Measurements from ENCODE around the gene MAP3K14. TPM values are rescaled to one million over a fixed set of nuclear protein-coding genes. Genes with fewer than 3 reads are reported as not detected.

MAP3K14 gene
- total RNA-seq, 1 donor from 2014 or later = 6.6 TPM

- no peak for TF ChIP-seq CTCF (conservative IDR thresholded peaks at IDR 0.05; ENCODE audit: low read depth, low read length)
- H3K4me3 ChIP-seq (ENCODE audit: low read depth, low read length) = no peak overlapping the region
- DNase-seq (ENCODE audit: low read depth) = no peak
Observed at GRCh38 chr17:45308840-45309239, 8.0 kb downstream of the MAP3K14 start.

GRCh38 chr17:45308016-45308365, 8.8 kb downstream of the MAP3K14 start:
- no peak overlapping the region for H3K4me3 ChIP-seq (ENCODE audit: low read depth, low read length)
- DNase-seq (ENCODE audit: low read depth) = no peak
- no peak for TF ChIP-seq CTCF (conservative IDR thresholded peaks at IDR 0.05; ENCODE audit: low read depth, low read length)

GRCh38 chr17:45307290-45308015, 9.4 kb downstream of the MAP3K14 start:
- no peak for TF ChIP-seq CTCF (conservative IDR thresholded peaks at IDR 0.05; ENCODE audit: low read depth, low read length)
- H3K4me3 ChIP-seq (ENCODE audit: low read depth, low read length) = no peak overlapping the region
- DNase-seq (ENCODE audit: low read depth) = peak; percentile 74

- no peak for DNase-seq (ENCODE audit: low read depth)
- peak; percentile 6 for TF ChIP-seq CTCF (conservative IDR thresholded peaks at IDR 0.05; ENCODE audit: low read depth, low read length)
- no peak overlapping the region for H3K4me3 ChIP-seq (ENCODE audit: low read depth, low read length)
Observed at GRCh38 chr17:45306623-45307022, 10.2 kb downstream of the MAP3K14 start.

GRCh38 chr17:45306094-45306493, 10.7 kb downstream of the MAP3K14 start:
- DNase-seq (ENCODE audit: low read depth) = no peak
- TF ChIP-seq CTCF (conservative IDR thresholded peaks at IDR 0.05; ENCODE audit: low read depth, low read length) = no peak

GRCh38 chr17:45305530-45306087, 11.2 kb downstream of the MAP3K14 start:
- H3K4me3 ChIP-seq (ENCODE audit: low read depth, low read length) = no peak overlapping the region
- no peak for DNase-seq (ENCODE audit: low read depth)
- no peak for TF ChIP-seq CTCF (conservative IDR thresholded peaks at IDR 0.05; ENCODE audit: low read depth, low read length)

More at GRCh38 chr17:45306094-45306493, 10.7 kb downstream of the MAP3K14 start:
- H3K4me3 ChIP-seq (ENCODE audit: low read depth, low read length) = no peak overlapping the region

All from epithelial cell of proximal tubule (primary cell).